DMS53 treated with DMSO at 0.1 percent for 48 hours (cell line): ENCODE results near the gene TLN1.

Experiments
- DNase-seq: peaks from one replicate; lab custom pipeline; 2025; ENCODE audit not compliant: unreplicated experiment; lab: John Stamatoyannopoulos, UW

Gene TLN1

GRCh38 chr9:35650341-35651158 is 81.4 kb downstream of the TLN1 start, which contains the start of gene SIT1:
Gene SIT1, minus strand, starts transcription at chr9:35650931. Its CDS starts 78 bp downstream, at chr9:35650853.
- no peak for DNase-seq

GRCh38 chr9:35649431-35650340 is 82.3 kb downstream of the TLN1 start:
- DNase-seq, result no peak
